GM21723 (cell line): ENCODE data around the gene SPRY2.

Experiments
- ATAC-seq: cut with Tn5 transposase; IDR thresholded peaks from one replicate; pipeline ENCODE4 v1.9.1; 2021; ENCODE audit warnings: mild to moderate bottlenecking, moderate library complexity; ENCODE audit not compliant: unreplicated experiment

The SPRY2 gene, protein sequence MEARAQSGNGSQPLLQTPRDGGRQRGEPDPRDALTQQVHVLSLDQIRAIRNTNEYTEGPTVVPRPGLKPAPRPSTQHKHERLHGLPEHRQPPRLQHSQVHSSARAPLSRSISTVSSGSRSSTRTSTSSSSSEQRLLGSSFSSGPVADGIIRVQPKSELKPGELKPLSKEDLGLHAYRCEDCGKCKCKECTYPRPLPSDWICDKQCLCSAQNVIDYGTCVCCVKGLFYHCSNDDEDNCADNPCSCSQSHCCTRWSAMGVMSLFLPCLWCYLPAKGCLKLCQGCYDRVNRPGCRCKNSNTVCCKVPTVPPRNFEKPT

DNA sequence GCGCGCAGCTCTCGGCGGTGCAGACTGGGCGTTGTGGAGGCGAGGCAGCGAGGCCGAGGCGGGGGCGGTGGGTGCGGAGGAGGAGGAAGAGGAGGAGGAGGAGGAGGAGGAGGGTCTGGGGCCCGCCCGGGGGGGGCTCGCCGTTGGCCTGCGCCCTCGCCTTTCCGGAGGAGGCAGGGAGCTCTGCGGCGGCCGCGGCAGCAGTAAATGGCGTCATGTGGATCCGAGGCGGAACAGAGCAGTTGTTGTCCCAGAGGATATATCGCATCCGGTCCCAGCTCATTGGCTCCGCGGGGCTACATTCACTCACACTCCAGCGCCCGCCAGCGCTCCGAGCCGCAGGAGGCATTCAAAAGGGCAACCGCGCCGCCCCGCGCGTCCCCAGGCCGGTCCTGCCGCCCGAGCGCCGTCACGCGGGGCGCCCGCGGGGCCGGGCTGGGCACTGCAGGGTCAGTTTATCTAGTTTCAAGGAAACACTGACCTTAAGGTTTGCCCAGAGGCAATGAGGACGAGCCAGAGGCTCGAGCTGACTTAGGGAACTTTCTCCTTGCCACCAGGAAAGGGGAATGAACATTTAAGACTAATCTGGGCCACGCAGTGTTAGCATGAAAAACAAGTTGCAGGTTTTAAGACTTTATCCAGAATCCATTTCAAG is at the start of gene SPRY2:
TSS of gene SPRY2 (minus strand) at position 26 of the 655 bp plus-strand sequence. CDS start 3,421 bp downstream, outside the sequence.
- peak; percentile 53 for ATAC-seq

DNA sequence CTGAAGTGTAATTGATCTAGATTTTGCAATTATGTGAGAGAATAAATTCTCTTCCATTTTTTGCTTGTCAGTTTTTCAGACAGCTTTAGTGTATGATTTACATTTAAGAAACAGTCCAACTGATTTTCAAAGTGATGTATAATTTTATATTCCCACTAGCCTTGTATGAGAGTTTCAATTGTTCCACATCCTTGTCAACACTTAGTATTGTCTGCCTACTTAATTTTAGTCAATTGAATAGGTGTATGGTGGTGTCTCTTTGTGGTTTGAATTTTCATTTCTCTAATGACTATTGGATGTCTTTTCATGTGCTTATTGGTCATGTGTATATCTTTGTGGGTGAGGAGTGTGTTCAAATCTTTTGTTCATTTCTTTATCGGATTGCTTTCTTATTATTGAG is 49.4 kb upstream of the SPRY2 start:
- ATAC-seq: no peak

DNA sequence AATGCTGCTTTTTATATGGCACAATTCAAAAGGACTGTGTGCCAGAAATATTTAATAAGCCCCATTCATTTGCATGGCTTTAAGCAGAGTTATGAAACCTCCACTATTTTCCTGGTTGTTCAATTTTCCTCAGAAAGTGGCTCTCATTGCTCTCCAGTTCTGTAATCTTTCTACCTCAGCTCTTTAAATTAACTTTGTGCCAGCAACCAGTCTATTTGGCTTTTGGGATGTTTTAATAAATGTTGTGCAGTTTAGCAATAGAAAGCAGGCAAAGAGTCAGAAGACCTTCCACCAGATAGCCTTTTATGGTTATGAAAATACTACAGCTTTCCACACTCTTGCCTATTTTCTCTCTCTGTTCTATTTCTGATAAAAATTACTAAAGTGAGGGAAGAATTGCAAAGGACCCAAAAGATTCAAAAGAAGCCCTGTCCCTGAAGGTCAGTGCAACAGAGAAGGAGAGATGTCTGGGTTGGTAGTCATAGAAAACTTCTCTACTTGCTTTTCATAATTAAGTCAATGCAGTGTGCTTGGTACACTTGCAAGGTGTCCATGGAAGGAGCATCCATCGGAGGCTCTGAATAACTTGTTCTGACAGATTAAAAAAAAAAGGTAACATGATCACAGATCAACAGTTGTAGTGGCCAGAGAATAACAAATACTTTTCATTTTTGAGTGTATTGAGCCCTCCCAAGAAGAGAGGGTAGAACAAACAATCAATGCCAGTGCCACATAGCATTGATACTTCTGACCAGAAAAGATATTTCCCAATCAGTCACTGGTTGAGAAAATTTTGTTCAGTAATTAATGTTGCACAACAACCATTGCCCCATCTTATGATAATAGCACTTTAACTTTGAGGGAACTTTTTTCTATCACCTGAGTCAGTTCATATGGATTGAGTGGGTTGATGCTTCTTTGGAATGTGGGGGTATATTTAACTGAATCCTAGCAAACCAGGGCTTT is 48.4 kb upstream of the SPRY2 start:
- no peak for ATAC-seq

DNA sequence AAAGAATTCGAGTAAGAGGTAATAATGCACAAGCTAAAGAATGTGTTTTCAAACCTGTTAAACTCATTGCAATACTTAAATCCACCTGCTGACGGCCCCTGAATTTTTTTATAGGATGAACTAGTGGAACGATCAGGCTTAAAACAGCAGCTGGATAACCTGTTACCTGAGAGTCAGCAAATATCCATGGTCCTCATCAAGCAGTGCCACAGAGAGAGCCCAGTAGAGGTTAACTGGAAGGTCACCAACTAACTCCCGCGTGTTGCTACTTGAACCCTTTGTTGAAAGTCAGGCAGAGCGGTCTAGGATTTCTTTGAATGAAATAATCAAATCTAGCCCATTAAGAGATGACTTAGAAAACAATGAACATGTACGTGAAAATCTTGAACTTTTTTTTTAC is 47.6 kb upstream of the SPRY2 start:
- ATAC-seq: no peak

DNA sequence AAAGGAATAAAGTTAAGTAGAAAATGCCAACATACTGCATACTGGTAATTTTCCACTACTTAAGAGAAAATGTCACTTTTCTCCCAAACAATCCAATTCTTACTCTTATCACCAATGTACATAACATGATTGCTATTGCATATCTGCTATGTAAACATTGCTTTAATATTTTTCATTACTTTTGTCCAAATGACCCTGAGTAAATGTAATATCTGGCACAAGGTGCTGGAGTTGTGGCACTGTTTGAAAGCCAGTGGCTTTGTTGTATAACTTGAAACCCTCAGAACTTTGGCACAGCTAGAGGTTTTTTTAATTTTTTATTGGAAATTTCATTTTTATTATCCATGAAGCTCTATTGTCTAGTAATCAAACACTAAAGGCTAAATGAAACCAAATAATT is 45.7 kb upstream of the SPRY2 start:
- ATAC-seq: no peak

DNA sequence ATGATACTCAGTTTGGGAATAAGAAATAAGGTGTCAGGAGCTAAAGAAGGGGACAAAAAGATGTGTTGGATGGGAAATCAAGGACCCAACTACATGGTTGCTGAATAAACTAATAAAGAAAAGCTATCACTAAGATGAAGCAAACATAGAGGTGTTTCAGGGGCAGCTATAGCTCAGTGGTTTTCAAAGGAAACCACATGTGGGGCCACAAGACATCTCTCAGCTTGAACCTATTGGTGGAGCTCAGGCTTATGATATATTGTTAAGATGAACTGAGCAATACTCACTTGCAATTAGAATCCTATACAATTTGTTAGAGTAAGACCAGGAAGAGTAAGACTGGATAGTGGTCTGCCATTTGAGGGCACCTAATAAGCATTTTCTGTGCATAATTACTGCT is 45.1 kb upstream of the SPRY2 start:
- ATAC-seq: no peak

DNA sequence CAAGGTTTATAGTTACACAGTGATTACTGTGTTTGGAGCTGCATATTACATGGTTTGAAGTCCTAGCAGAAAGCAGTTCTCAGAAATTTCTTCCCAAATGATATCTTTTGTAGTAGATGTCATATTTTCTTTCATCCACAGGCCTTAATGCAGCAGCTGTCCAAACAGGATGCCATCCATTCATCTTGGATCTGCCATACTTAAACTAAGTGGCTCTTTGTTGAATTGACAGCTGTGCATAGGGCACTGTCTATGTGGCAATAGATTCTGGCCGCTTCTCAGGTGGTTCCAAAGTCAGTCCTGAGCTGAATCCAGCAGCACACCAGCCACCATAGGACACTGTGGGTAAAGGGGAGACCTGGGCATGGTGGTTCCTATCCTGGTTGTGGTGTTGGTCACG is 41.6 kb upstream of the SPRY2 start:
- ATAC-seq: no peak

DNA sequence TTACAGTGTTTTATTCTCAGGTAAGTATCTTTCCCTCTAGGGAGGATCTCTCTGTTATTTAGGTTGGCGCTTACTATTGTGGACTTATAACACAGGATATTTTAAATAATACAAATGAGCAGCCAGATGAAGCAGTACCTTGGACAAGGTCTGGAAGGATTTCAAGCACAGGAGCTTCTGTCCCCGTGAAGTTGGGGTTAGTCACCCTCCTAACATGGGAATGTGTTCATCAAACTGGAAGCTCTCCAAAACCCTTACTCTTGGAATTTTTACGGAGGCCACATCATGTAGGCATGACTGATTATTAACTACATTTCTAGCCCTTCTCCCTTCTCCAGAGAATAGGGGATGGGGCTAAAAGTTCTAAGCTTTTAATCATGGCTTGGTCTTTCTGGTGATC is 38.3 kb upstream of the SPRY2 start:
- no peak for ATAC-seq

DNA sequence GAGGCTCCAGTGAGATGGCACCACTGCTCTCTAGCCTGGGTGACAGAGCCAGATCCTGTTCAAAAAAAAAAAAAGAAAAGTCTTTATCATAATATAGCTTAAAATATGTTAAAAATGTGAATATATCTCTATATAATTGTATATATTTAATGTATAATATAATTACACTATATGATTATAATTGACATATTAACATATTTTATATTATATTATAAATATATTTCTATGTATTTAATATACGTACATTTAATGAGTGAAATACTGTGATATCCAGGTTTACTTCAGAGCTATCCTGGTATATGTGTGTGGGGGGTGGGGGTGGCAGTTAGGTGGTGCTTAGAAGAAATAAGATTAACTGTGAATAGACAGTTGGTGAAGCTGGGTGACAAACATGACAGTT is 35.6 kb upstream of the SPRY2 start:
- no peak for ATAC-seq

DNA sequence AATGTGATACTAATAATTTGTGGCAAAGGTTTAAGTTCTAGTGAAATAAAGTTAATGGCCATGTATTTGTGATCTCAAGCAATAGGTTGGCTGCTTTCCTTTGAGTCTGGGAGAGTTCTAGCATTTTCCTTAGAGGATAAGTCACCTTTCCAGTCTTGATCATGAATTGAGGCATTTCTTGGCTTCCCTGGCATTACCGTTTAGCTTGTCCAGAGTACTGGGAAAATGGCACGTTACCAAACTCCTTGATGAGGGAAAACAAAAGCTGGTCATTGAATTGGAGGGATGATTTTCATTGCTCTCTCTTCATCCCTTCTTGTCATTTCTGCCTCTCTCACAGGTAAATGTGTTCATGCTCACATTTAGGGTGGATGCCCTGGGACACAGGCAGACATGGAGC is 34.0 kb upstream of the SPRY2 start:
- ATAC-seq: no peak

DNA sequence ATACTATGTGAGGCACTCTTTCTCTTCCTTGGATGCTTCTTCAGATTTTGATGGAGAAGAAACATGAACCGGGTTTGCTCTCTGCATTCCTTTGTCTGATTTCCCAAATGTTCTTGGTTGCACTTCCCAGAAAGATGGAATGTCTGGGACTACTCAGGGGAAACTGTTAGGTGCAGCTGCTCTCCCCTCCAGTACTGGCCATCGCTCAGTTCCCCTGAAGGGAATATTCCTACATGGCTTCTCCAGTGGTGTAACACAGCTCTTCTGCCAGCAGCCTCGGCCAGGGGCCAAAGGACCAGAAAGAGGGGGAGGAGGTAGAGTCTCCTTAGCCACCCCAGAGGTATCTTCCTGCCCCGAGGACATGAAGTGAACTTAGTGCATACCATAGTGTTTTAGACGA is 33.5 kb upstream of the SPRY2 start:
- ATAC-seq: no peak

DNA sequence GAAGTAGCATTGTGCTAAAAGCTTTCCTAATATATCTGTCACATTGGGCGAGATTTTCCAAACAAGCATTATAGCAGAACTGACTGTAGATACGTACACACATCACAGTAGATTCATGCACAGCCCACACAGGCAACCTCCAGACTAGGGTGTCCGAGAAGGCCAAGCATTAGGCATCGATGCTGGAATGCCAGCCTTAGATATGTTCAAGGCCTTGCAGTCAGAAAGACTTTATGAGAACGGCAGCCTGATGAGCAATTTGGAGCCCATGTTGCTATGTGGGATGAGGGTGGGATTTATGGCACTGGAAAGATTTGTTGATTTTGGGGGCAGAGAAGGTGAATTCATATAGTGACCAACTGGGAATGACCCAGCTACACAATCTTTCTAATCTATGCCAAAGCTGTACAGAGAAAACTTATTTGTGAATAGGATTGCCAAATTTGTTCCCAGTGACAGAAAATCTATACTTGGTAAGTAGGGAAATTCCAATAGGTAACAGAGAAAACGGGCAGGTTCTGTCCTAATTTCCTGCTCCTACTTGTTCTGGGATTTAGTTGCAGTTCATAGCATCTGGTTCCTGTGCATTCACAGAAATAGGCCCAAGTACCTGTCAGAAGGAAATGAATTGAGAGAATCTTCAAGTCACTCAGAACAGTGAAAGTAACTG is 31.0 kb upstream of the SPRY2 start:
- no peak for ATAC-seq

DNA sequence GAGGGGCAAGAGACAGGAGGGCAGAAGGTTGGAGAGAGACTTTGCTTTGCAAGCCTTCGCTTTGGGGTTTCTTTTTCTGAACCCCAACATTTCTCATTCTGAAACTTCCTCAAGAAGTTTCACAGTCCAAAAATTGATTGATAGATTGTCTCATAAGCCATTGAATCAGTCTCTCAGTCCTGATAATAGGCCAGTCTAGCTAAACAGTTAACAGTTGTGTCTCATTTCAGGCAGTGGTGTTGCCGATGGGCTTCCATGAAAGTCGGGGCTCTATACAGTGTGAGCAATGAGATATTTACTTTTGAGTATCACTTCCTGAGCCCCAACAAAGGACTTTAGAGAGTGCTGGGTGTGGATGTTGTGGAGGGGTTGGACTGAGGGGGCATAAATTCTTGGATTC is 26.5 kb upstream of the SPRY2 start:
- no peak for ATAC-seq

DNA sequence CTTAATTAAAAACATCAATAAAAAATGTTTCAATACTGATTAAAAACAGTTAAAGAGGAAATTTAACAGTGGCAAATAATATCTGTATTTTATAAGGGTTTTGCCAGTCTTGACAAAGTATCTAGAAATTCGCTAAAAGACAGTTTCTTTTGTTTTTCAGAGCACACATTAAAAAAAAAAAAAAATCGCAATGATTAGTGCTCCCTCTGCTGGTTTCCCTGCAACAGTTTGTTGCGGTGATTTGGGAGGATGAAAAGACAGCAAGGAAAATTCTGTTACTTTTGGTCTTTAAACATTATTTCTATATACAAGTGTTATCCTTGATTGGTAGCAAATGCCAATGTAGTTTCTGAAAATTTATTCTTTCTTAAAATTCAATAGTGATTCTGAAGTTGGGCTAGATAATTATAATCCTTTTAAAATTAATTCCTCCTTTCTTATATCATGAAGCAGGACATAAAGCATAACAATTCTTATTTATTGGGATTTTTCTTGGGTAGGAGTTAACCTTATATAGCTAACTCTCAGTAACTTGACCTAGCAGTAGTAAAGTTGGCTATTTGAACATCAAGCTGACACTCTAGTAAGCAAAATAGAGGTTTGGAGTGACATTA is 23.1 kb upstream of the SPRY2 start:
- ATAC-seq: no peak

DNA sequence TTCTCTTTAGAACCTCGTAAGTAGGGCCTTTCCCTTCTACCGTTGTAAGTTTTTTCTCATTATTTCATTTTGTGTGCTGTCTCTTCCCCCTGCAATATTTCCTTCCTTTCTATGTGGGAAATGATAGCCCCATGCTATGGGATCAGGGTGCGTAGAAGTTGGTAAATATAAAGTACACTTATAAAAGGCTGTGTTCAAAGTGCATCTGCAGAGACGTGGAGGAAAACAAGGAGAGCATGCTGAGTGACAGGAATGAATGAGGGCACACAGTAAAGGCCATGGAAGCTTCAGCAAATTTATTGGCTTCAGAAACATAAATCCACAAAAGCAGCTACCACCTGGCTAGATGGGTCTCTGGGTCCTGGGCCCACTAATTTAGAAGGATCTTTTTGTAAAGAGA is 21.6 kb upstream of the SPRY2 start:
- no peak for ATAC-seq

DNA sequence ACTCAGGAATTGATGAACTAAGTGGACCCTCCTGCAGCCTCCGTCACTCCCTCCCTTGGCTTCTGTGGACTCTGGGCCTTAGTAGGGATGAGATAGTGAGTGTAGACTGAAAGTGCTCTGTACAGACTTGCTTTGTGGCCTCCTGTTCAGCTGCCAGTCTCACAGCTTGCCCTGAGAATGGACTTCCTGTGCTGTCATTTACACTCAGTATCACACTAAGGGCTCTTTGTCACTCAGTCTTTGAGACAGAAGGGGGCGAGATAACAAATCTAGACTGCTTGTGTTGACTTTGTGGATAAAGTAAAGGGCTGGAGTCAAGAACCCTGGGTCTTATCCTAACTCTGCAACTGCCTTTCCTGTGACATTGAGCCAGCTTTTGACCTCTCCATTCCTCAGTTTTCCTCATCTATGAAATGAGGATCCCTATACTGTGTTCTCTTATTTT is 21.0 kb upstream of the SPRY2 start:
- no peak for ATAC-seq

DNA sequence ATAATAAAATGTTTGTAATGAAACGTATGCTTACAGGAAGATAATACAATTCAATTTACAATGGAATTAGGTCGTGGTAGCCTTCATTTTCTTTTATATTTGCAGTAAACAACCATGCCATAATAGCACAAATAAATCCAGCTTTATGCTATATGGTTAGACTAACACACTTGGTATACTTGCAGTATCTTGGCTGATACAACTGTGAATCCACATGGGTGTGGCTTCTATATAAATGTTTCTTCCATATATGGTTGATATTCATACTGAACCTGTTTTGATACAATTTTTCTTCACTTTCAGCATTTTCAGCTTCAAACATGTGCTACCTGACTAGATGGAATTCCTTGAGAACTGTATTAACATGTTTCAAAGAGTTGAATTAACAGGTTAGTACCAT is 20.4 kb upstream of the SPRY2 start:
- ATAC-seq: no peak

DNA sequence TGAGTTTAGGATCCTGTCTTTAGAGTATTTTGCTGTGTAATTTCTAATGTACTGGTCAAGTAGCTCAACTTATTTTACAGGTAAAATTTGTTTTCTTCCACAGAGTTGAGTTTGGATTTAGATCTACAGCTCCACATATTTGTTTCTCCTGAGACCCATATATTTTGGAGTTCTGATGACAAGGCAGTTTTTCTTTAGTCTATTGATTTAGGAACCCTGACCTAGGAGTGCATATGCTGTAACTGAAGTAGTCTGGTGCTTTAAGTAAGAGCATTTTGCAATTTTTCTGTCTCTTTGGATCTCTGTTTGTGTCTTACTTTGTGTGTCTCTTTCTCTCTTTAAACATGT is 19.5 kb upstream of the SPRY2 start:
- ATAC-seq: no peak

DNA sequence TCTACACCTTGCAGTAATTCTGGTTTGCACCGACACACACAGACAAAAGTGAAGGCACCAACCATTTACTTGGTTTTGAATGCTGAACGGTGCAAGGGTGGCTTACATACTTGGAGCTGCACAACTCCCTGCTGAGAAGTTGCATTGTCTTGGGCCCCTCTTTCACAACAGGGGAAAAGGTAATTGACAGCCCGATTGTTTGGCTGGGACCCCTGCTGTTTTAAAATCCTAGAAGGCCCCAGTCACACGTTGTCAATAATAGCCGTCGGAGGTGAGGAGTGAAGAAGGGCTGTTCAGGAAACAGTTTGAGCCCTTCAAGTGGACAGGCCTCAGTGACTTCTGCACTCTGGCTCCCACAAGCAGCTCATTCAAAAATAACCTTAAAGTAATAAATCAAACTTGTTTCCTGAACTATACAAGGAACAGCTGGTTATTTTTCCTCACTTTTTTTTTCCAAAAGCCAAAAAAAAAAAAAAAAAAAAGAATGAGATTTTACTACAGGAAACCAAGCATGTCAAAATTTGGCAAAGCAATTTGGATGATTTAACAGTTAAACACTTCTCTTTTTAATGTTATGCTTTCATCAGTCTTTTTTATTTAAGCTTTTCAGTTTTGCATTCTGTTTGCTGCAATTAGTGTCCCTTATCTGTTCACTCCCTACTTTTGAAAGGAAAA is 19.0 kb upstream of the SPRY2 start:
- no peak for ATAC-seq

DNA sequence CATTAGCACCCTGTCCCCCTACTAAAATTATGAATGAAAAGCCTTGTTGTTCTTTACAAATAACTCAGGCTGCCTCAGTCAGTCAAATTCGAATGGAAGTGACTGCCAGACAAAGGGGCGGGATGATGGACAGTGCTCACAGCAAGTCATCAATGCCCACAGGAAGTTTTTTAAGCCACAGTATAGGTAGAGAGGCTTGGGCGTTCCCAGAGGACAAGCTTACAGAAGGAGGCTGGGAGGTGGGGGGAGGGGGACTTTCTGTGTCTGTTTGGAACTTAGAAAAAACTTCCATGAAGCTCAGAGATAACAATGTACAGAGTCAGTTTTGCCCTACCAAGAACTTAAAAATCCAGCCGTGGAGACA is 18.5 kb upstream of the SPRY2 start:
- ATAC-seq: no peak
